Measurements from ENCODE around the gene ST8SIA5. TPM values are rescaled to one million over a fixed set of nuclear protein-coding genes. Genes with fewer than 3 reads are reported as not detected.

Gene ST8SIA5
- total and polyA plus RNA-seq, 2 donors (not counting 3 experiments of a cell fraction or from before 2014, with no cell fraction given): 0.25 to 0.62 TPM

GRCh38 chr18:46663539-46663938 lies 93.3 kb downstream of the ST8SIA5 start:
- BruUV-seq (replicated peaks): no TSS peak
- intact Hi-C loops (cut with micrococcal nuclease): no loop called here
- H4K20me1 ChIP-seq (replicated peaks; ENCODE audit: control insufficient read depth, extremely low read depth, insufficient read depth, low read length): no peaks in the 10 kb centered on the region
- H3K36me3 ChIP-seq (ENCODE audit: control insufficient read depth in 2 of 2, extremely low read depth in 1 of 2, insufficient read depth in 2 of 2, low read length in 2 of 2): no peaks in the 10 kb centered on the region
- DNase-seq (ENCODE audit: low read depth, low spot score) (no peak), FAIRE-seq (no peak)
- dilution Hi-C loops (cut with MboI; ENCODE audit: extremely low pct_ligation_motif_present, low sequenced_read_pairs): no loop called here
- H3K4me3 ChIP-seq (replicated peaks in 1 of 3; ENCODE audit: insufficient read depth in 1 of 3, low read depth in 1 of 3, low read length in 3 of 3): no peak overlapping the region
- CTCF ChIA-PET: no interaction called here
- peaks cover 0 to 4% of the 10 kb centered on the region in 2 experiments for H3K27me3 ChIP-seq (ENCODE audit: control insufficient read depth in 2 of 2, insufficient read depth in 2 of 2, low read length in 2 of 2)
- H3K4me1 ChIP-seq (ENCODE audit: control insufficient read depth, extremely low read depth, insufficient read depth, low read length): no peaks in the 10 kb centered on the region
- no peak overlapping the region for H2AFZ ChIP-seq (ENCODE audit: low read depth, low read length)
- TF ChIP-seq, protein P1, sequence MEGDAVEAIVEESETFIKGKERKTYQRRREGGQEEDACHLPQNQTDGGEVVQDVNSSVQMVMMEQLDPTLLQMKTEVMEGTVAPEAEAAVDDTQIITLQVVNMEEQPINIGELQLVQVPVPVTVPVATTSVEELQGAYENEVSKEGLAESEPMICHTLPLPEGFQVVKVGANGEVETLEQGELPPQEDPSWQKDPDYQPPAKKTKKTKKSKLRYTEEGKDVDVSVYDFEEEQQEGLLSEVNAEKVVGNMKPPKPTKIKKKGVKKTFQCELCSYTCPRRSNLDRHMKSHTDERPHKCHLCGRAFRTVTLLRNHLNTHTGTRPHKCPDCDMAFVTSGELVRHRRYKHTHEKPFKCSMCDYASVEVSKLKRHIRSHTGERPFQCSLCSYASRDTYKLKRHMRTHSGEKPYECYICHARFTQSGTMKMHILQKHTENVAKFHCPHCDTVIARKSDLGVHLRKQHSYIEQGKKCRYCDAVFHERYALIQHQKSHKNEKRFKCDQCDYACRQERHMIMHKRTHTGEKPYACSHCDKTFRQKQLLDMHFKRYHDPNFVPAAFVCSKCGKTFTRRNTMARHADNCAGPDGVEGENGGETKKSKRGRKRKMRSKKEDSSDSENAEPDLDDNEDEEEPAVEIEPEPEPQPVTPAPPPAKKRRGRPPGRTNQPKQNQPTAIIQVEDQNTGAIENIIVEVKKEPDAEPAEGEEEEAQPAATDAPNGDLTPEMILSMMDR (IDR thresholded peaks at IDR 0.05; ENCODE audit: extremely low read depth in 1 of 2, insufficient read depth in 1 of 2, low read depth in 1 of 2, low read length in 2 of 2): no peak
- TF ChIP-seq GATA2 (IDR thresholded peaks at IDR 0.05; ENCODE audit: insufficient read depth, insufficient read length, low read depth, low read length) (no peak), MAX (IDR thresholded peaks at IDR 0.05; ENCODE audit: insufficient read depth, insufficient read length) (no peak), POLR2A (IDR thresholded peaks at IDR 0.05; ENCODE audit: low read depth, low read length) (no peak), MYC (IDR thresholded peaks at IDR 0.05; ENCODE audit: low read depth, low read length) (no peak), POLR2AphosphoS5 (IDR thresholded peaks at IDR 0.05; ENCODE audit: insufficient read depth, low read depth, low read length) (no peak), FOS (IDR thresholded peaks at IDR 0.05; ENCODE audit: borderline replicate concordance, insufficient read depth, low read length) (no peak), JUN (IDR thresholded peaks at IDR 0.05; ENCODE audit: borderline replicate concordance, insufficient read depth, insufficient read length, low read depth) (no peak), EZH2 (IDR thresholded peaks at IDR 0.05; ENCODE audit: borderline replicate concordance, low read depth, low read length, severe bottlenecking) (no peak)
- H3K9ac ChIP-seq (replicated peaks; ENCODE audit: extremely low read depth, insufficient read depth, low read length): no peak overlapping the region
- no peaks in the 10 kb centered on the region for H3K79me2 ChIP-seq (ENCODE audit: control insufficient read depth, insufficient read depth, low read length)
- H3K9me3 ChIP-seq (replicated peaks; ENCODE audit: control insufficient read depth, insufficient read depth, low read length): no peaks in the 10 kb centered on the region
- no peak overlapping the region for H3K27ac ChIP-seq (ENCODE audit: insufficient read depth, low read depth, low read length)
- no peaks in the 10 kb centered on the region for H3K9me1 ChIP-seq (replicated peaks; ENCODE audit: control insufficient read depth, extremely low read depth, insufficient read depth, low read length)
- H3K4me2 ChIP-seq (ENCODE audit: insufficient read depth, low read length): no peak overlapping the region
- POLR2A ChIA-PET: no interaction called here

Measured in endothelial cell of umbilical vein (primary cell).